ENCODE data around the gene IGFL3. TPM values are rescaled to one million over a fixed set of nuclear protein-coding genes. Genes with fewer than 3 reads are reported as not detected.

IGFL3 gene
- total RNA-seq, 4 donors from 2014 or later = not detected

GRCh38 chr19:46115396-46116106, 8.9 kb downstream of the IGFL3 start:
- intact Hi-C loops (cut with DNase I) = no loop called here
- Histone ChIP-seq H3K4me1 (no peaks in the 10 kb centered on the region), H3K9me3 (peaks cover 0 to 4% (median 0%) of the 10 kb centered on the region in 4 donors), H3K4me3 (no peak overlapping the region), H3K36me3 (no peaks in the 10 kb centered on the region), H3K27me3 (peaks cover 0 to 68% (median 0%) of the 10 kb centered on the region in 4 donors), H3K27ac (replicated peaks in 1 of 4) (no peak overlapping the region)
- peak; percentile 57 for DNase-seq (ENCODE audit: extremely low spot score)
- 59% methylated on average over 9 of the region's 9 CpGs for WGBS
- no peak for TF ChIP-seq POLR2AphosphoS5 (IDR thresholded peaks at IDR 0.05)
- TF ChIP-seq POLR2A (IDR thresholded peaks at IDR 0.05; ENCODE audit: low read depth) = no peak
- TF ChIP-seq CTCF (IDR thresholded peaks at IDR 0.05) = no peak
- TF ChIP-seq EP300 (IDR thresholded peaks at IDR 0.05) = no peak

- H3K9me3 ChIP-seq = no peaks in the 10 kb centered on the region
- H3K4me1 ChIP-seq = no peaks in the 10 kb centered on the region
- H3K27me3 ChIP-seq = peaks cover 0 to 58% (median 0%) of the 10 kb centered on the region in 4 donors
- DNase-seq (ENCODE audit: extremely low spot score) = no peak
- 33% methylated on average over 1 of the region's 1 CpG for WGBS
- H3K27ac ChIP-seq (replicated peaks in 1 of 4) = no peak overlapping the region
- no peak overlapping the region for H3K4me3 ChIP-seq
- intact Hi-C loops (cut with DNase I) = no loop called here
- no peak for TF ChIP-seq POLR2A (IDR thresholded peaks at IDR 0.05; ENCODE audit: low read depth)
- TF ChIP-seq POLR2AphosphoS5 (IDR thresholded peaks at IDR 0.05) = no peak
- no peak for TF ChIP-seq EP300 (IDR thresholded peaks at IDR 0.05)
- no peak for TF ChIP-seq CTCF (IDR thresholded peaks at IDR 0.05)
- no peaks in the 10 kb centered on the region for H3K36me3 ChIP-seq
Observed at GRCh38 chr19:46113726-46114125, 10.8 kb downstream of the IGFL3 start.

- H3K36me3 ChIP-seq = no peaks in the 10 kb centered on the region
- peaks cover 0 to 53% (median 0%) of the 10 kb centered on the region in 4 donors for H3K27me3 ChIP-seq
- 69% methylated on average over 2 of the region's 2 CpGs for whole genome bisulfite sequencing
- no peak overlapping the region for H3K27ac ChIP-seq (replicated peaks in 1 of 4)
- no peak for DNase-seq (ENCODE audit: extremely low spot score)
- intact Hi-C loops (cut with DNase I) = no loop called here
- H3K9me3 ChIP-seq = no peaks in the 10 kb centered on the region
- no peaks in the 10 kb centered on the region for H3K4me1 ChIP-seq
- no peak overlapping the region for H3K4me3 ChIP-seq
- no peak for TF ChIP-seq POLR2AphosphoS5 (IDR thresholded peaks at IDR 0.05)
- no peak for TF ChIP-seq POLR2A (IDR thresholded peaks at IDR 0.05; ENCODE audit: low read depth)
- TF ChIP-seq CTCF (IDR thresholded peaks at IDR 0.05) = no peak
- TF ChIP-seq EP300 (IDR thresholded peaks at IDR 0.05) = no peak
Observed at GRCh38 chr19:46112527-46112926, 12.0 kb downstream of the IGFL3 start.

- no peaks in the 10 kb centered on the region for H3K36me3 ChIP-seq
- 61% methylated on average over 3 of the region's 3 CpGs for whole genome bisulfite sequencing
- H3K4me3 ChIP-seq = no peak overlapping the region
- no peaks in the 10 kb centered on the region for H3K9me3 ChIP-seq
- no peak overlapping the region for H3K27ac ChIP-seq (replicated peaks in 1 of 4)
- peaks cover 0 to 56% (median 0%) of the 10 kb centered on the region in 4 donors for H3K27me3 ChIP-seq
- no peaks in the 10 kb centered on the region for H3K4me1 ChIP-seq
- no peak for DNase-seq (ENCODE audit: extremely low spot score)
- intact Hi-C loops (cut with DNase I) = no loop called here
- no peak for TF ChIP-seq CTCF (IDR thresholded peaks at IDR 0.05)
- TF ChIP-seq POLR2AphosphoS5 (IDR thresholded peaks at IDR 0.05) = no peak
- no peak for TF ChIP-seq EP300 (IDR thresholded peaks at IDR 0.05)
- no peak for TF ChIP-seq POLR2A (IDR thresholded peaks at IDR 0.05; ENCODE audit: low read depth)
Observed at GRCh38 chr19:46111376-46111775, 13.1 kb downstream of the IGFL3 start.
